BJ (cell line): ENCODE data around the gene TOR4A. TPM values are rescaled to one million over a fixed set of nuclear protein-coding genes. Genes with fewer than 3 reads are reported as not detected.
"Not testable (repeated sequence)": the region's sequence is repeated elsewhere in the genome, so short reads cannot be mapped to it uniquely, and the experiment has no call there.

Source experiments
- CTCF ChIA-PET: fragments of 350-600 bp; formaldehyde crosslinking; extraction: SDS; loops from one replicate; lab custom pipeline; 2021; ENCODE audit warnings: antibody characterized with exemption, inconsistent platforms; lab: Yijun Ruan, JAX
- POLR2A ChIA-PET: fragments of 300-600 bp; sonication (Branson Sonifier 250); formaldehyde crosslinking; extraction: SDS; loops from one replicate; lab custom pipeline; 2021; ENCODE audit warnings: antibody characterized with exemption; lab: Charles Lee
- DNase-seq: peaks from one replicate; pipeline ENCODE4 v3.0.0-alpha.2; 2011; ENCODE audit warnings: low read depth
- H3K27me3 ChIP-seq: 2 replicates; pipeline ENCODE4 v1.6.0; 2011; ENCODE audit warnings: low read length; ENCODE audit not compliant: control insufficient read depth, insufficient read depth
- H3K36me3 ChIP-seq: 2 replicates; pipeline ENCODE4 v1.5.1; 2011; ENCODE audit warnings: low read length; ENCODE audit not compliant: control insufficient read depth, insufficient read depth
- H3K4me3 ChIP-seq: 2 replicates; pipeline ENCODE4 v1.5.1; 2011; ENCODE audit warnings: low read depth, mild to moderate bottlenecking, control low read depth, low read length
- CTCF ChIP-seq: IDR thresholded peaks from 2 replicates; pipeline ENCODE4 v1.5.1; 2011; ENCODE audit warnings: low read depth, mild to moderate bottlenecking, control low read depth, inconsistent platforms, low read length, moderate library complexity; ENCODE audit not compliant: insufficient read depth
- polyA plus RNA-seq: library from polyadenylated mRNA; depleted of rRNA; stranded (reverse); fragments of >200 nt; gene quantifications from 2 replicates; pipeline ENCODE4 v1.2.3, GENCODE V29; 2011

Gene TOR4A
- polyA plus RNA-seq, 1 experiment, result 23.8 TPM

- ChIA-PET POLR2A (no interaction called here), CTCF (interaction anchor here (0.7 to 2.0 kb wide), 2 partner anchors 21 to 99 kb away, joined by 4 to 9 read pairs; partner anchors contain the start of genes EXD3 and NRARP)
- no peaks in the 10 kb centered on the region for H3K27me3 ChIP-seq
- TF ChIP-seq CTCF, result no peak
- H3K4me3 ChIP-seq, result no peak overlapping the region
- no peak for DNase-seq
- H3K36me3 ChIP-seq, result no peaks in the 10 kb centered on the region
Measured at GRCh38 chr9:137323531-137324331, 46.2 kb downstream of the TOR4A start.

GRCh38 chr9:137325124-137325523 lies 47.6 kb downstream of the TOR4A start:
- CTCF ChIA-PET, result interaction anchor here (2.0 kb wide), 1 partner anchor 23 kb away, joined by 9 read pairs; the partner anchor contains the start of gene NRARP

GRCh38 chr9:137325799-137326198 lies 48.3 kb downstream of the TOR4A start:
- H3K4me3 ChIP-seq, result no peak overlapping the region
- H3K27me3 ChIP-seq, result no peaks in the 10 kb centered on the region
- ChIA-PET CTCF (interaction anchor here (2.0 kb wide), 1 partner anchor 23 kb away, joined by 9 read pairs; the partner anchor contains the start of gene NRARP), POLR2A (no interaction called here)
- H3K36me3 ChIP-seq, result no peaks in the 10 kb centered on the region
- no peak for DNase-seq
- no peak for TF ChIP-seq CTCF

More at GRCh38 chr9:137325124-137325523, 47.6 kb downstream of the TOR4A start:
- H3K27me3 ChIP-seq, result no peaks in the 10 kb centered on the region
- POLR2A ChIA-PET, result no interaction called here
- no peak for DNase-seq
- no peak overlapping the region for H3K4me3 ChIP-seq
- TF ChIP-seq CTCF, result no peak
- H3K36me3 ChIP-seq, result no peaks in the 10 kb centered on the region

- ChIA-PET CTCF (no interaction called here), POLR2A (no interaction called here)
- Histone ChIP-seq H3K36me3 (no peaks in the 10 kb centered on the region), H3K4me3 (no peak overlapping the region), H3K27me3 (no peaks in the 10 kb centered on the region)
- DNase-seq, result no peak
- no peak for TF ChIP-seq CTCF
Measured at GRCh38 chr9:137326445-137327065, 49.0 kb downstream of the TOR4A start.

GRCh38 chr9:137327641-137328550 lies 50.4 kb downstream of the TOR4A start:
- H3K27me3 ChIP-seq, H3K36me3 ChIP-seq, POLR2A ChIA-PET, DNase-seq, H3K4me3 ChIP-seq, CTCF ChIA-PET: not testable (repeated sequence)

- POLR2A ChIA-PET, H3K27me3 ChIP-seq, CTCF ChIA-PET: not testable (repeated sequence)
Measured at GRCh38 chr9:137329590-137329989, 52.1 kb downstream of the TOR4A start.

More at GRCh38 chr9:137329590-137329989, 52.1 kb downstream of the TOR4A start:
- not testable (repeated sequence) for DNase-seq, H3K36me3 ChIP-seq, H3K4me3 ChIP-seq
